Raji (cell line): Measurements from ENCODE around the gene CLINT1.

Experiments
- POLR2A ChIP-seq: IDR thresholded peaks from 2 replicates; pipeline ENCODE4 v1.6.1; 2011; ENCODE audit warnings: low read depth, low read length, control low read depth; ENCODE audit not compliant: insufficient read depth

Gene CLINT1

DNA sequence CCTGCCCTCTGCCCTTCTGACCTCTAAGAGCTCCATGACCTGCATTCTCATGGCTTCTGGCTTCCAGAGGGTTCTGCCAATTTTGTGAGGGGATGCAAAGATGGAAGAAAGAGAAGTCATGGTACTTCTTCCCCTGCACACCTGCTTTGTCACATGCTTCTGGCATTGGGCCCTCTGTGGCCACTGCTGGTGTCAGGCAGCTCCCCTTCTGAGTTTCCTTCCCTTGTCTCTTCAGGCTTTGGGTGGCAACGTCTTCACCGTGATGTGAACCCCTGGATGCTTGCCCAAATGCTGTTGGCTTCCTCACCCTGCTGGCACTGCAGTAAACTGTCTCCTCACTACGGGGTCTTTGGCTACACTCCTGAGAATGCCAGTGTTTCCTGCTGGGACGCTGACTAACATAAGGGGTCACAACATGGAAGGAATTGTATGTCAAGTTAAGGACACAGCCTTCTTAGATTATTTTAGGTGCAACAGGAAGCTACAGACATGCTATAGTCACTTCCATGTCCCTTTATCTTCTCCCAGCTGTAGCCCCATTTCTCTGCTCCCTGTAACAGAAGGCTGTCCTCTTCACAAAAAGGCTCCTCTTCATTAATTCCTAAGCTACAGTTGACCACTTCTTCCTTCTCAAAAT is 8.9 kb upstream of the CLINT1 start:
- TF ChIP-seq POLR2A = no peak

DNA sequence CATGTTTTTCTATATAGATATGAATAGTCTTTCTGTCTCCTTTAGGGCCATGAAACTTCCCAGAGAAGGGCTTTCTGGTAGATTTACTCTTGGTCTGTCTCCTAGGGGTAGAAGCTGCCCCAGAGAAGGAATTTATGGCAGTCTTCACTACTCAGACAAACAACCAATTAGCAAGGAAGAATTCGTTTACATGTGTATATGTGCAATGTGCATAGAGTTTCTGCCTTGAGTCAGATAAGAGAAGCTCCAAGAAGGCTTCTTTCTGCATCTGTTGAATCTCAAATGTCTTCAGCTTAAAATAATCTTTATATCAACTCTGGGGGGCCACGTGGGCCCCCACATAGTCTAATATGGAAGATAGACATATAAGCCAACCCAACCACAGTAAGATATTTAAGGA is 7.6 kb upstream of the CLINT1 start:
- no peak for TF ChIP-seq POLR2A

DNA sequence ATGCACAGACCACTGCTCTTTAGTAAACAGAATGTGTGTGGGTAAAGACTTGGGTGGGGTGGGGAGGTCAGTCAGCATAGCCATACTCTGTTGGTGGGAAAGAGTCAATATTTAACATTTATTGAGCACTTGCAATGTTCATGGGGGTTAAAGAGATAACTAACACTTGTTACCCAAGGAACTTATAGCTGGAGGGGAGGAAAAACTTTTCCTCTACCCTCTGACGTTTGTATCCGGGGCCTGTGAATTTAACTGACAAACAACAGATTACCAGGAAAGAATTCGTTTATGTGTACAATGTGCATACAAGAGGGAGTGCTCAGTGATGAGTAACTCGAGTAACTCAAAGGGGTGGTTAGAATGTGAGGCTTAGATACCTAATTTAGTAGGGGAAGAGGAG is 6.8 kb upstream of the CLINT1 start:
- TF ChIP-seq POLR2A = no peak

DNA sequence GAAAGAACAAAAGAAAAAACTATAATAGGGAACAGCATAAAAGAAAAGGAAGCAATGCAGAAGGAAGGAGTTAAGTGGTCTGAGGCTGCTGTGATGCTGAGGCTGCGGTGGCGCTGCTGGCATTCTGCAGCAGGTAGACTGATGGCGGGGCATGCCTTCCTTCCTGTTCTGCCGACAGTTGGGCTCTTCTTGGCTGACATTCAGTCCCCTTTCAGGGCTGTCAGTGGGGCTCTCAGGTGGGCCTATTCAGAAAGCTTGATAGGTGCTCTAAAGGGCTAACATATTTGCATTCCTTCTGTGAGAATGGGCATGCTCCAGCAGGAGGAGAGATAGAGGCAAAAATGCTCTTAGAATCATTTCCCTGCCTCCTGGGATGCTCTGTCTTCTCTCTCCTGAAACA is 5.1 kb upstream of the CLINT1 start:
- TF ChIP-seq POLR2A = no peak

DNA sequence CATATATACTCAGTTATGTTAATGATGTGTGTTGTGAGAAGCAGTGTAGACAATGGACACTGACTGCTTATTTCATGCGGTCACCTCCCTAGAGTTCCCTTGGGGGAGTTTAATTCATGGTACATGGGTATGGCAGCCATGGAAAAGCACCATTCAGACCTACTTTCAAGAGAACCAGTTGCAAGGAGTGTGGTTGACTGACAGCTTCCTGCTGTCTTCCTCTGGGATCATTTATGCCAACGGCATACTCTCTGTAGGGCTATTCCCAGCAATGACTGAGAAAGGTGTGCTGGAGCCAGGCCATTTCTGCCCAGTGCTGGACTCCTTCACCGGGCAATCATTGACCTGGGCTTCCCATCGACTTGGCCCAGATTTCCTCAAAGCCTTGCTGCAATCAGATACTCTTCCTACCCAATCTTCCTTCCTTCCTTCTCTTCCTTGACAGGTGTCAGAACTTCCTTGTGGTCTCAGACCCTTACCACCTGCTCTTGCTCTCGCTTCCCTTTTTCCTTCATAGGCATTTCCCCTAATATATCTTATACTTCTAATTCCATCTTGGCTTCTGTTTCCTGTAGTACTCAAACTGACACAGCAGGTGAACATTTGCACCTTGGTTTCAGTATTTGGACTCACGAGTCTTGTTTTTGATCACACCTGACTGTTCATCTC is 3.4 kb upstream of the CLINT1 start:
- no peak for TF ChIP-seq POLR2A

DNA sequence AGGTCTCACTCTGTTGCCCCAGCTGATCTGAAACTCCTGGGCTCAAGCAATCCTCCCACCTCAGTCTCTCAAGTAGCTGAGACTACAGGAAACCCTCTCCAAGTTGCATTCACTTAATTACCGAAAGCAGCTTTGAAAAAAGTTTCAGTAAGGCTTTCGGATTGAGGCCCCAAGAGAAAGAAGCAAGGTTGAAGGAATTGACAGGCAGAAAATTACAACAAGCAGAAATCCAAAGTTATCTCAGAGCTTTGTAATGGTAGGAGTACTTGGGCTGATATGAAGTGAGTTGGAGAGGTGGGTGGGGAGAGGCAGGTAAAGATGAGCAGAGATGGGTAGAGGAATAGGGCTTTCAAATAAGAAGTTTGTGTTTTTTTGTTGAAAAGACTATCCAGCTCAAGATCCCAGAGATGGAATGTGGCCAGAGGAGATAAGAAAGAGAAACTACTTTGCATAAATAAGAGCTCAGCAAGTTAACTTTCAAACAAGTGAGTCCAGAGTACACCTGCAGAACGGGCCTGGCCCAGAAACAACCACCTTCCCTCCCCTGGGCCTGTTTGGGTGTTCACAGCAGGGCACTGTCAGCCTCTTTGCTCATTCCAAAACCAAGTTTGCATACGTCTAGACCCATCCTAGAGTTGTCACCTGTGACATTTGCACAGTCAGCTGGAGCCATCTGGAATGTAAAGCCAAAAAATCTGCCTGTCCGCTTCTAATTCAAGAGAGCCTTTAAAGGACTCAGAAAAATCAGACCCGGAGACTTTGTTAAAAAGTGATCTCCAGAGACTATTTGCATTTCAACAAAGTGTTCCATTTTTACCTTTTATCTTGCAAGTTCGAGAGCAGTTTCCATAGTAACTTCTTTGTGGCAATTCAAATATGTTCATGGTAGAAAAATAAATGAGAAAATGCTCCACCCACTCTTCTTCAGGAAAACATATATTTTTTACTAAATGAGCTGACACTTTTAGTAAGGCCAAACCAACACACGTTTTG is 2.2 kb upstream of the CLINT1 start:
- TF ChIP-seq POLR2A = no peak

DNA sequence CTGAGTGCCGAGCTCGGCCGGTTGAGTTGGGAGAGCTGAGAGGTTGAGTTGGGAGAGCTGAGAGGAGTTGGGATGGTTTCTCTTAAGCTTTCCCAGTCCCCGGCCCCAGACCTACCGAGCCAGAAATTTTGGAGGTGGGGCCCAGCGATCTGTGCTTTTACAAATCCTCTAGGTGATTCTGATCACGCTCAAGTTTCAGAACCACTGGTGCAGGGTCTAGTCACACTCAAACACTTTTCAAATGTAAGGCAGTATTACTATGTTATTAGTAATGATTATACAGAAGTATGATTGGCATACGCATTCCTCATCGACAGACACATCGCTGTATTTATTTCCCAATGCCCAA is 256 bp upstream of the CLINT1 start:
- TF ChIP-seq POLR2A = no peak

DNA sequence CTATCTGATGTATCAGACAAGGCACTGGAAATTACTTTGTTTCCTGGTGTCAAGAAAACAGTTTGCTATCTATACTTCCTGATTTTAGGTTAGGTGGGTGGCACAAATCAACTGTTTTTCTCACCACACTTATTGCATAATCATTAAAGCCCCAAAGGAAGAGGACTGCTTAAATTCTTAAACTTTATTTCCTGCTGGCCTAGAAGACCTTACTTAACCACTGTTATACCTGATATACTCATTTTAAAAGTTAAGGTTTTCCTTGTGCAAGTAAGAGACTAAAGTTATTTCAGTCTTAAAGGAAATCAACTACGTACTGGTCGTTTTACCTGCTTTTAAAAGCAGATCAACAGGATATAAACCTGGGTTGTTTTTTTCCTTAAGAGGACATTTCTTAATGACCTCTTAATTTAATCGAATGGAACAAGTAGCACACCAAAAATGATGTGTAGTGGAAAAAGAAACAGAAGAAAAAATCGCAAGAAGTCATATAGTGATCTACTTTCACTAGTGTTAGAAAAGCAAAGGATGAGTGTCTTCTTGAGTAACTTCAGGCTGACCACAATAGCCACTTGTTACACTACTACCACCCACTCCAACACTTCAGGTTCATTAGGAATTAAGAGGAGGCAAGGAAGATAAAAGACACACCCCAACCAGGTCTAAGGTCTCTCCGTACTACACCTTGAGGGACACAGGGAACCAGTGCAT is 974 bp downstream of the CLINT1 start:
- TF ChIP-seq POLR2A = no peak

DNA sequence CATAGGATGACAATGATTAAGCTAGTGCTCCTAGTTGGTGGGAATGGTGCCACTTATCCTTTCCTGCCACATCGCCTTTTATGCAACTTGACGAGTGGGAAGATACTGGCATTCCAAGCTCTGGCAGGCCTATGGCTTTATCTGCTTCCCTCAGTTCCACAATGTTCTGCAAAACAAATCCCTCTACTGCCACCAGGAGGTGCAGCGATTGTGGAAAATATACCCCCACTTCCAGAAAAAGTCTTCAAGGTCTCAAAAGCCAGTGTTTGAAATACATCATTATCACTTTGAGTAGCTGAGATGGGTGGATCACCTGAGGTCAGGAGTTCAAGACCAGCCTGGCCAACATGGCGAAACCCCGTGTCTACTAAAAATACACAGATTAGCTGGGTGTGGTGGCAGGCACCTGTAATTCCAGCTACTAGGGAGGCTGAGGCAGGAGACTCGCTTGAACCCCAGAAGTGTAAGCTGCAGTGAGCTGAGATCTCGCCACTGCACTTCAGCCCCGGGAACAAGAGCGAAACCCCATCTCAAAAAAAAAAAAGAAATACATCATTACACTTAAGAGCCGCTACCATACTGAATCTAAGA is 3.4 kb downstream of the CLINT1 start:
- TF ChIP-seq POLR2A = no peak

DNA sequence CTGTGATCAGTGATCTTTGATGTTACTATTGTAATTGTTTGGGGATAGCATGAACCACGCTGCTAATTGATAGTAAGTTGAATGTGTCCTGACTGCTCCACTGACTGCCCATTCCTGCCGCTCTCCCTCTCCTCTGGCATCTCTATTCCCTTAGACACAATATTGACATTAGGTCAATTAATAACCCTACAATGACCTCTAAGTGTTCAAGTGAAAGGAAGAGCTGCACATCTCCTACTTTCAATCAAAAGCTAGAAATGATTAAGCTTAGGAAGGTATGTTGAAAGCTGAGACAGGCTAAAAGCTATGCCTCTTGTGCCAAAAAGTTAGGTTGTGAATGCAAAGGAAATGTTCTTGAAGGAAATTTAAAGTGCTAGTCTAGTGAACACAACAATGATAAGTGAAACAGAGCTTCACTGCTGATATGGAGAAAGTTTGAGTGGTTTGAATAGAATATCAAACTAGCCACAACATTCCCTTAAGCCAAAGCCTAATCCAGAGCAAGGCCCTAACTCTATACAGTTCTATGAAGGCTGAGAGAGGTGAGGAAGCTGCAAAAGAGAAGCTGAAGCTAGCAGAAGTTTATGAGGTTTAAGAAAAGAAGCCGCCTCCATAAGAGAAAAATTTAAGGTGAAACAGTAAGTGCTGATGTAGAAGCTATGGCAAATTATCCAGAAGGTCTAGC is 12.9 kb downstream of the CLINT1 start:
- no peak for TF ChIP-seq POLR2A

DNA sequence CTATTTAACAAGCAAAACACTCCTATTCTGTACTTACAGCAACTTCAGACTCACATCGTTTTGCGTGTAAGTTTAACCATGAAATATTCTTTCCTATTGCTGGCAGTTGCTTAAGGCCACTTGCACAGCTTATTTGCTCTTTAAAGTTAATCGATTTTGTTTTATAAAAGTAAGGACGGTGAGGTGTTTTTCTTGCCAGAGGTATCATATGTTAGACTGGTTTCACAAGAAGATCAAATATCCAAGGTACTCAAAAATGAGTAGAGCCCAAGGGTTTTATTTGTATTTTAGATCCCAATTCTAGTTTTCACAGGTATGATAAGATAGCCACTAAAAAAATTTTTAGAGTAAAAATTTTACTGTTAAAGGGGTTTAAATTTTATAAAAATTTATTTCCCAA is 16.2 kb downstream of the CLINT1 start:
- no peak for TF ChIP-seq POLR2A

DNA sequence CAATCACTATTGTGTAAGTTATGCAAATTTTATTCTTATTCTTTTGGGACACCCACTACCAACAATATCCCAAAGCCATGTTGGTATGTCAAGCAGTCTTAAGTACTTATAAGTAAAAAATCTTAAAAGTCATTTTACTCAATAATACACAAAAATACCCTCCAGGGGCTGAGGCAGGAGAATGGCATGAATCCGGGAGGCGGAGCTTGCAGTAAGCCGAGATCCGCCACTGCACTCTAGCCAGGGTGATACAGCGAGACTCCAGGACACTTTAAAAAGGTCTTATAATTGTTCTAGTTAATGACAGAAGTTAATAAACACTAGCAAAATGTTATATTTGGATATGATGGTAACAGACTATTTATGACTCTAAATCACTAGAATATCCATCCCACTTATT is 16.8 kb downstream of the CLINT1 start:
- TF ChIP-seq POLR2A = no peak

DNA sequence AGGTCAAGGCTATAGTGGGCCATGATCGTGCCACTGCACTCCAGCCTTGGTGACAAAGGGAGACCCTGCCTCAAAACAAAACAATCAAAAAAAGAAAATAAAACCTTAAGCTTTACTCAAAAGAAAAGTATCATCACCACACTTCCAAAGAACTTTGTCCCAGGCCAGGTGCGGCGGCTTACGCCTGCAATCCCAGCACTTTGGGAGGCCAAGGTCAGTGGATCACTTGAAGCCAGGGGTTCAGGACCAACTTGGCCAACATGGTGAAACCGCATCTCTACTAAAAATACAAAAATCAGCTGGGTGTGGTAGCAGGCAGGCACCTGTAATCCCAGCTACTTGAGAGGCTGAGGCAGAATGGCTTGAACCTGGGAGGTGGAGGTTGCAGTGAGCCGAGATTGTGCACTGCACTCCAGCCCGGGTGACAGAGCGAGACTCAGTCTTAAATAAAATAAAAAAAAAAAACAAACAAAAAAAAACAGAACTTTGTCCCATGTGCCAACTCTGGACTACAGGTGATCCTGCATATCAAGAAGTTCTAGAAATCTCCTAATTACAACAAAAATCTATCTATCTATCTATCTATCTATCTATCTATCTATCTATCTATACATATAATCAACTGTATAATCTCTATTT is 19.7 kb downstream of the CLINT1 start:
- TF ChIP-seq POLR2A = no peak
